Gastrocnemius medialis (tissue), 4 donors: ENCODE results near the gene ZNF549. TPM values are rescaled to one million over a fixed set of nuclear protein-coding genes. Genes with fewer than 3 reads are reported as not detected.

Experiments used
- ATAC-seq, 2 donors: fragments of 150-250 bp; one replicate each; pipeline ENCODE4 v1.9.1; 2016
- DNase-seq, 2 donors: peaks; one replicate each; pipeline ENCODE4 v3.0.0-alpha.2; 2019
- H3K27ac ChIP-seq, 4 donors: fragments of 200-600 bp; sonication (generic); 1 replicate in 1 of 4; 2 replicates in 3 of 4; pipeline ENCODE4 v1.5.1; 2016 to 2018; ENCODE audit warnings: mild to moderate bottlenecking in 2 of 4, moderate library complexity in 1 of 4
- H3K27me3 ChIP-seq, 3 donors: fragments of 200-600 bp; sonication (generic) in 2 of 3; 1 replicate in 1 of 3; 2 replicates in 2 of 3; pipeline versions ENCODE4 v1.5.1 to v1.6.0; 2016 to 2019; ENCODE audit warnings: mild to moderate bottlenecking in 1 of 3, moderate library complexity in 1 of 3
- H3K36me3 ChIP-seq, 2 donors: fragments of 200-600 bp; sonication (generic) in 1 of 2; one replicate each; pipeline ENCODE4 v1.5.1; 2017 to 2018
- H3K4me1 ChIP-seq, 2 donors: fragments of 200-600 bp; sonication (generic) in 1 of 2; one replicate each; pipeline ENCODE4 v1.5.1; 2016 to 2017; ENCODE audit warnings: mild to moderate bottlenecking in 2 of 2
- H3K4me3 ChIP-seq, 4 donors: fragments of 200-600 bp; sonication (generic) in 3 of 4; 1 replicate in 1 of 4; 2 replicates in 3 of 4; pipeline ENCODE4 v1.5.1; 2016 to 2019; ENCODE audit warnings: mild to moderate bottlenecking in 2 of 4
- H3K9me3 ChIP-seq, 3 donors: fragments of 200-600 bp; sonication (generic) in 2 of 3; 1 replicate in 1 of 3; 2 replicates in 2 of 3; pipeline ENCODE4 v1.5.1; 2016 to 2019
- POLR2A ChIP-seq, 2 donors: fragments of 450-650 bp; IDR thresholded peaks; one replicate each; pipeline ENCODE4 v1.6.1; 2017; ENCODE audit warnings: antibody characterized with exemption in 2 of 2, mild to moderate bottlenecking in 2 of 2, moderate library complexity in 2 of 2
- in situ Hi-C, 4 donors: fragments of 200-750 bp; cut with MboI; loops; one replicate each; pipeline versions ENCODE4 v1.15.0 to v1.8.0; 2017; ENCODE audit warnings: low sequenced_read_pairs in 4 of 4
- intact Hi-C: fragments of 100-400 bp; cut with DNase I; formaldehyde crosslinking; loops from one replicate; pipeline ENCODE4 v1.15.1; 2023; ENCODE audit warnings: low total_unique reads
- total RNA-seq, 4 donors: library from RNA; depleted of rRNA; stranded (reverse); fragments of >200 nt; gene quantifications; one replicate each; pipeline versions ENCODE4 v1.1.0 to v1.2.3, GENCODE V29; 2016
- TF ChIP-seq, protein P1 (sequence below), 5 experiments: fragments of 450-650 bp in 3 of 5; fragments of 200-600 bp in 2 of 5; sonication (generic) in 2 of 5; IDR thresholded peaks in 4 of 5; conservative IDR thresholded peaks in 1 of 5; 1 replicate in 4 of 5; 2 replicates in 1 of 5; pipeline ENCODE4 v1.5.1; 2016 to 2019; ENCODE audit warnings: antibody characterized with exemption in 5 of 5, mild to moderate bottlenecking in 3 of 5, moderate library complexity in 3 of 5

The ZNF549 gene
- total RNA-seq, 4 donors from 2014 or later: 1.7 to 3.4 (median 2.3) TPM

DNA sequence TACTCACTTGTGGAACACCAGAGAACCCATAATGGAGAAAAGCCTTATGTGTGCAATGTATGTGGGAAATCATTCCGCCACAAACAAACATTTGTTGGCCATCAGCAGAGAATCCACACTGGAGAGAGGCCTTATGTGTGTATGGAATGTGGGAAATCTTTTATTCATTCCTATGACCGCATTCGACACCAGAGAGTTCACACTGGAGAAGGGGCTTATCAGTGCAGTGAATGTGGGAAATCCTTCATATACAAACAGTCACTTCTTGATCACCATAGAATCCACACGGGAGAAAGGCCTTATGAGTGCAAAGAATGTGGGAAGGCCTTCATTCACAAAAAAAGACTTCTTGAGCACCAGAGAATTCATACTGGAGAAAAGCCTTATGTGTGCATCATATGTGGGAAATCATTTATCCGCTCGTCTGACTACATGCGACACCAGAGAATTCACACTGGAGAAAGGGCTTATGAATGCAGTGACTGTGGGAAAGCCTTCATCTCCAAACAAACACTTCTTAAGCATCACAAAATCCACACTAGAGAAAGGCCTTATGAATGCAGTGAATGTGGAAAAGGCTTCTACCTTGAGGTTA lies 10.9 kb downstream of the ZNF549 start:
- TF ChIP-seq POLR2A (IDR thresholded peaks at IDR 0.05): no peak
- TF ChIP-seq, protein P1, sequence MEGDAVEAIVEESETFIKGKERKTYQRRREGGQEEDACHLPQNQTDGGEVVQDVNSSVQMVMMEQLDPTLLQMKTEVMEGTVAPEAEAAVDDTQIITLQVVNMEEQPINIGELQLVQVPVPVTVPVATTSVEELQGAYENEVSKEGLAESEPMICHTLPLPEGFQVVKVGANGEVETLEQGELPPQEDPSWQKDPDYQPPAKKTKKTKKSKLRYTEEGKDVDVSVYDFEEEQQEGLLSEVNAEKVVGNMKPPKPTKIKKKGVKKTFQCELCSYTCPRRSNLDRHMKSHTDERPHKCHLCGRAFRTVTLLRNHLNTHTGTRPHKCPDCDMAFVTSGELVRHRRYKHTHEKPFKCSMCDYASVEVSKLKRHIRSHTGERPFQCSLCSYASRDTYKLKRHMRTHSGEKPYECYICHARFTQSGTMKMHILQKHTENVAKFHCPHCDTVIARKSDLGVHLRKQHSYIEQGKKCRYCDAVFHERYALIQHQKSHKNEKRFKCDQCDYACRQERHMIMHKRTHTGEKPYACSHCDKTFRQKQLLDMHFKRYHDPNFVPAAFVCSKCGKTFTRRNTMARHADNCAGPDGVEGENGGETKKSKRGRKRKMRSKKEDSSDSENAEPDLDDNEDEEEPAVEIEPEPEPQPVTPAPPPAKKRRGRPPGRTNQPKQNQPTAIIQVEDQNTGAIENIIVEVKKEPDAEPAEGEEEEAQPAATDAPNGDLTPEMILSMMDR (IDR thresholded peaks at IDR 0.05 in 4 of 5, conservative IDR thresholded peaks at IDR 0.05 in 1 of 5): no peak
- Histone ChIP-seq H3K4me3 (peak overlapping the region in 1 of 4 donors; percentile 20), H3K36me3 (peaks cover 46 to 96% of the 10 kb centered on the region in 2 donors), H3K27me3 (no peaks in the 10 kb centered on the region), H3K27ac (no peak overlapping the region), H3K9me3 (peaks cover 9 to 88% (median 21%) of the 10 kb centered on the region in 3 donors), H3K4me1 (no peaks in the 10 kb centered on the region)
- intact Hi-C loops: no loop called here
- in situ Hi-C loops: no loop called here
- ATAC-seq (no peak), DNase-seq (no peak)

- TF ChIP-seq, protein P1 (IDR thresholded peaks at IDR 0.05 in 4 of 5, conservative IDR thresholded peaks at IDR 0.05 in 1 of 5): no peak
- TF ChIP-seq POLR2A (IDR thresholded peaks at IDR 0.05): no peak
- intact Hi-C loops: no loop called here
- no peaks in the 10 kb centered on the region for H3K27me3 ChIP-seq
- H3K9me3 ChIP-seq: peaks cover 17 to 84% (median 25%) of the 10 kb centered on the region in 3 donors
- H3K4me1 ChIP-seq: no peaks in the 10 kb centered on the region
- peaks cover 40 to 100% of the 10 kb centered on the region in 2 donors for H3K36me3 ChIP-seq
- DNase-seq: no peak
- H3K4me3 ChIP-seq: no peak overlapping the region
- no peak for ATAC-seq
- H3K27ac ChIP-seq: no peak overlapping the region
- in situ Hi-C loops: no loop called here
Measured at GRCh38 chr19:57546513-57546912, 19.4 kb downstream of the ZNF549 start.

DNA sequence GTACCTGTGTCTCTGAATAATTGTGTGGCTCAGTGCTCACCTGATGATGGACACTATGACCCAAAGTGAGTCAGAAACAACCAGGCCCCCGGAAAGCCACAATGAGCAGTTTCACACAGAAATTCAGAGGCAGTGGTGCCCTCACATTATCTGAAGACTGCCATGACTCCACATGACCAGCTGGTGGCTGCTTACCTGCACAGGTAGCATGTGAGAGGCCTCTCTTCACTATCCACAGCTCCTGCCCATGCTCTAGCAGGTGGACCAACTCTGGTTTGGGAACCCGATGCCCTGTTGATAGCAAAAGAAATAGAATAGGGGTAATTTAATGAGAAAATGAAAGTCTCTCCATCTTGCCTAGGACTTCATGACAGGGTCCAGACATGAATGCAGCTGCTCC lies 25.3 kb downstream of the ZNF549 start:
- no peaks in the 10 kb centered on the region for H3K27me3 ChIP-seq
- intact Hi-C loops: no loop called here
- ATAC-seq: no peak
- no peak overlapping the region for H3K4me3 ChIP-seq
- H3K36me3 ChIP-seq: peaks cover 18 to 90% of the 10 kb centered on the region in 2 donors
- peaks cover 0 to 1% of the 10 kb centered on the region in 2 donors for H3K4me1 ChIP-seq
- no peak overlapping the region for H3K27ac ChIP-seq
- in situ Hi-C loops: no loop called here
- peaks cover 3 to 36% (median 8%) of the 10 kb centered on the region in 3 donors for H3K9me3 ChIP-seq
- TF ChIP-seq, protein P1 (IDR thresholded peaks at IDR 0.05 in 4 of 5, conservative IDR thresholded peaks at IDR 0.05 in 1 of 5): no peak
- no peak for TF ChIP-seq POLR2A (IDR thresholded peaks at IDR 0.05)
- no peak for DNase-seq

GRCh38 chr19:57557659-57558058 lies 30.5 kb downstream of the ZNF549 start:
- DNase-seq (no peak), ATAC-seq (no peak)
- TF ChIP-seq POLR2A (IDR thresholded peaks at IDR 0.05): no peak
- TF ChIP-seq, protein P1 (IDR thresholded peaks at IDR 0.05 in 4 of 5, conservative IDR thresholded peaks at IDR 0.05 in 1 of 5): no peak
- Histone ChIP-seq H3K36me3 (peaks cover 0 to 38% of the 10 kb centered on the region in 2 donors), H3K4me1 (peaks cover 16 to 26% of the 10 kb centered on the region in 2 donors), H3K27me3 (no peaks in the 10 kb centered on the region), H3K9me3 (peaks cover 0 to 3% (median 3%) of the 10 kb centered on the region in 3 donors), H3K4me3 (no peak overlapping the region), H3K27ac (no peak overlapping the region)
- in situ Hi-C loops (no loop called here), intact Hi-C loops (loop anchor here (2.0 to 5.0 kb wide), 2 partner anchors 31 to 80 kb away; partner anchors contain the start of genes ZNF549 and ZNF772)
